Mucosa of descending colon (tissue), 3 donors: ENCODE results near the gene TSPAN4. TPM values are rescaled to one million over a fixed set of nuclear protein-coding genes. Genes with fewer than 3 reads are reported as not detected.
A peak's percentile ranks its signal among the peaks of the same experiment; 100 is the strongest.

ENCODE experiments used
- ATAC-seq: fragments of 200-7000 bp; cut with Tn5 transposase; one replicate; pipeline ENCODE4 v1.9.1; 2020; ENCODE audit warnings: mild to moderate bottlenecking, moderate library complexity
- DNase-seq, 3 donors: peaks; one replicate each; pipeline ENCODE4 v3.0.0-alpha.2; 2020
- H3K36me3 ChIP-seq: fragments of 200-600 bp; one replicate; pipeline ENCODE4 v1.8.0; 2021; ENCODE audit warnings: low read depth, mild to moderate bottlenecking
- H3K4me1 ChIP-seq: fragments of 200-600 bp; one replicate; pipeline ENCODE4 v1.8.0; 2021; ENCODE audit warnings: low read depth, mild to moderate bottlenecking
- H3K4me3 ChIP-seq: fragments of 200-600 bp; one replicate; pipeline ENCODE4 v1.8.0; 2021; ENCODE audit warnings: mild to moderate bottlenecking
- H3K9me3 ChIP-seq: fragments of 200-600 bp; one replicate; pipeline ENCODE4 v1.8.0; 2021; ENCODE audit warnings: mild to moderate bottlenecking
- CTCF ChIP-seq: fragments of 200-600 bp; IDR thresholded peaks from one replicate; pipeline ENCODE4 v1.8.0; 2022; ENCODE audit warnings: antibody characterized with exemption, mild to moderate bottlenecking
- intact Hi-C, 2 donors: fragments of 100-400 bp; cut with DNase I in 1 of 2; cut with micrococcal nuclease in 1 of 2; formaldehyde crosslinking; loops; one replicate each; pipeline versions ENCODE4 v1.11.0 to v1.11.1; 2022; cut with DNase I, micrococcal nuclease
- total RNA-seq, 3 donors: library from RNA; stranded (reverse); fragmentation: NEBNext Ultra II Directional in 2 of 3; extraction: Animal tissue kit (Norgen Biotek cat#: 25700) in 2 of 3; gene quantifications; one replicate each; pipeline versions ENCODE4 v1.2.1 to v1.2.4, GENCODE V29; 2021 to 2023
- donor health status: DM: no; HTN: no; CAD: no; lungs with moderate emphysema.
- donor health status: DM: no; HTN: no; CAD: no.
- donor health status: DM: no; HTN: yes; CAD: no.

Gene TSPAN4
- total RNA-seq, 3 donors from 2014 or later, result 9.2 to 42.4 (median 24.7) TPM

- Histone ChIP-seq H3K4me3 (peak within 1 kb of the TSS; percentile 78), H3K9me3 (no peaks in the 10 kb centered on the region), H3K36me3 (no peaks in the 10 kb centered on the region), H3K4me1 (peaks cover 32% of the 10 kb centered on the region)
- intact Hi-C loops, result no loop called here
- DNase-seq (peak; percentile 98 to 99 (median 99)), ATAC-seq (peak; percentile 88)
- TF ChIP-seq CTCF, result no peak
These were observed 33.2 kb upstream of the TSPAN4 start, which contains the start of gene RPLP2 for GRCh38 chr11:809287-810039. Gene RPLP2 (plus strand): TSS chr11:809967. CDS start chr11:810235, 268 bp downstream.

- DNase-seq (peak in 2 of 3 donors; percentile 43 to 72), ATAC-seq (peak; percentile 18)
- TF ChIP-seq CTCF, result no peak
- intact Hi-C loops, result no loop called here
- Histone ChIP-seq H3K4me1 (peaks cover 28% of the 10 kb centered on the region), H3K4me3 (peak overlapping the region; percentile 78), H3K36me3 (no peaks in the 10 kb centered on the region), H3K9me3 (no peaks in the 10 kb centered on the region)
These were observed 32.5 kb upstream of the TSPAN4 start for GRCh38 chr11:810040-810567.

GRCh38 chr11:811446-812245 is 31.0 kb upstream of the TSPAN4 start:
- DNase-seq, result peak in 1 of 3 donors; percentile 40
- H3K36me3 ChIP-seq, result no peaks in the 10 kb centered on the region
- no peak for TF ChIP-seq CTCF
- intact Hi-C loops, result no loop called here
- H3K9me3 ChIP-seq, result no peaks in the 10 kb centered on the region
- ATAC-seq, result no peak
- no peak overlapping the region for H3K4me3 ChIP-seq
- H3K4me1 ChIP-seq, result peaks cover 28% of the 10 kb centered on the region

GRCh38 chr11:812390-812789 is 30.3 kb upstream of the TSPAN4 start:
- TF ChIP-seq CTCF, result no peak
- Histone ChIP-seq H3K9me3 (no peaks in the 10 kb centered on the region), H3K4me3 (no peak overlapping the region), H3K4me1 (peaks cover 28% of the 10 kb centered on the region), H3K36me3 (no peaks in the 10 kb centered on the region)
- ATAC-seq, result no peak
- DNase-seq, result no peak
- intact Hi-C loops, result no loop called here

DNA sequence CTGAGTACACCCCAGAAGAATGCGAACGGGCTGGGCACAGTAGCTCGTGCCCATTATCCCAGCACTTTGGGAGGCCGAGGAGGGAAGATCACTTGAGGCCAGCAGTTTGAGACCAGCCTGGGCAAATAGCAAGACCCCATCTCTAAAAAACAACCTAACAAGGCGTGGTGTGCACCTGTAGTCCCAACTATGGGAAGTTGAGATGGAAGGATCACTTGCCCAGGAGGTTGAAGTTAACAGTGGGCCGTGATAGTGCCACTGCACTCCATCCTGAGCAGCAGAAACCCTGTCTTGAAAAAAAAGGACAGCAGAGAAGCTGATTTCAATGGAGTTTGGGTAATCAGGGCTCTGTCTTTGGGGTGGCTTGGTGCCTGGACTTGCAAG is 29.6 kb upstream of the TSPAN4 start:
- Histone ChIP-seq H3K4me1 (peaks cover 21% of the 10 kb centered on the region), H3K36me3 (no peaks in the 10 kb centered on the region), H3K4me3 (no peak overlapping the region), H3K9me3 (no peaks in the 10 kb centered on the region)
- no peak for DNase-seq
- no peak for TF ChIP-seq CTCF
- intact Hi-C loops, result no loop called here
- no peak for ATAC-seq
